GM23338 (cell line): ENCODE data around the gene FAM13A. TPM values are rescaled to one million over a fixed set of nuclear protein-coding genes. Genes with fewer than 3 reads are reported as not detected.

Experiments used
- ATAC-seq: fragments of 200-7000 bp; cut with Tn5 transposase; 3 replicates; pipeline ENCODE4 v1.9.1; 2020
- DNase-seq: peaks from one replicate; pipeline ENCODE4 v3.0.0-alpha.2; 2015; ENCODE audit warnings: low spot score
- H2AFZ ChIP-seq: fragments of 200-600 bp; sonication (generic); 2 replicates; pipeline ENCODE4 v1.8.0; 2016; ENCODE audit warnings: antibody characterized with exemption, mild to moderate bottlenecking, moderate library complexity
- H3F3A ChIP-seq: fragments of 200-600 bp; sonication (generic); replicated peaks from 2 replicates; pipeline ENCODE4 v1.8.0; 2017; ENCODE audit warnings: antibody characterized with exemption, mixed run types, low read depth
- H3K27ac ChIP-seq: fragments of 200-600 bp; sonication (generic); 2 replicates; pipeline ENCODE4 v1.6.1; 2016; ENCODE audit warnings: low read depth
- H3K27me3 ChIP-seq: fragments of 200-600 bp; sonication (generic); 2 replicates; pipeline ENCODE4 v1.8.0; 2016; ENCODE audit warnings: mild to moderate bottlenecking, mixed run types, moderate library complexity; ENCODE audit not compliant: insufficient read depth
- H3K36me3 ChIP-seq: fragments of 200-600 bp; sonication (generic); 2 replicates; pipeline ENCODE4 v1.8.0; 2016; ENCODE audit warnings: mild to moderate bottlenecking; ENCODE audit not compliant: insufficient read depth
- H3K4me1 ChIP-seq: fragments of 200-600 bp; sonication (generic); 2 replicates; pipeline ENCODE4 v1.8.0; 2016; ENCODE audit warnings: mild to moderate bottlenecking, moderate library complexity; ENCODE audit not compliant: insufficient read depth
- H3K4me2 ChIP-seq: fragments of 200-600 bp; sonication (generic); 2 replicates; pipeline ENCODE4 v1.7.1; 2017; ENCODE audit warnings: mixed run types
- H3K4me3 ChIP-seq: fragments of 200-600 bp; sonication (generic); 2 replicates; pipeline ENCODE4 v1.6.1; 2016; ENCODE audit warnings: mixed run types
- H3K79me2 ChIP-seq: fragments of 200-600 bp; sonication (generic); replicated peaks from 2 replicates; pipeline ENCODE4 v1.8.0; 2017; ENCODE audit warnings: mild to moderate bottlenecking; ENCODE audit not compliant: insufficient read depth
- H3K9me2 ChIP-seq: fragments of 200-600 bp; sonication (generic); 2 replicates; pipeline ENCODE4 v1.8.0; 2017; ENCODE audit not compliant: insufficient read depth
- H4K20me1 ChIP-seq: fragments of 200-600 bp; sonication (generic); replicated peaks from 2 replicates; pipeline ENCODE4 v1.8.0; 2017; ENCODE audit warnings: mild to moderate bottlenecking; ENCODE audit not compliant: insufficient read depth
- H3K27ac Mint-ChIP-seq: 2 replicates; pipeline ENCODE4 v1.8.0; 2020; ENCODE audit warnings: inconsistent platforms, mild to moderate bottlenecking, moderate library complexity, mixed read lengths
- H3K27me3 Mint-ChIP-seq: 3 replicates; pipeline ENCODE4 v1.8.0; 2022; ENCODE audit warnings: low read depth, mild to moderate bottlenecking, moderate library complexity, mixed read lengths, inconsistent platforms; ENCODE audit not compliant: insufficient read depth, poor library complexity
- H3K36me3 Mint-ChIP-seq: 3 replicates; pipeline ENCODE4 v1.8.0; 2021; ENCODE audit warnings: low read depth, mild to moderate bottlenecking, inconsistent platforms, moderate library complexity, mixed read lengths
- H3K4me1 Mint-ChIP-seq: 3 replicates; pipeline ENCODE4 v1.8.0; 2020; ENCODE audit warnings: mild to moderate bottlenecking, inconsistent platforms, mixed read lengths
- H3K4me3 Mint-ChIP-seq: 3 replicates; pipeline ENCODE4 v1.8.0; 2021; ENCODE audit warnings: moderate library complexity, mild to moderate bottlenecking, inconsistent platforms, mixed read lengths
- H3K9me3 Mint-ChIP-seq: 3 replicates; pipeline ENCODE4 v1.8.0; 2020; ENCODE audit warnings: moderate library complexity, mild to moderate bottlenecking, inconsistent platforms, mixed read lengths
- CTCF ChIP-seq, 2 experiments: fragments of 200-600 bp in 1 of 2; sonication (generic) in 1 of 2; conservative IDR thresholded peaks; 2 replicates each; pipeline versions ENCODE4 v1.5.1 to v1.6.1; 2016 to 2017; ENCODE audit warnings: antibody characterized with exemption in 2 of 2, low read depth in 2 of 2, mild to moderate bottlenecking in 2 of 2, moderate library complexity in 1 of 2
- ETS1 ChIP-seq: IDR thresholded peaks from 2 replicates; pipeline ENCODE4 v1.6.1; 2016; ENCODE audit warnings: antibody characterized with exemption
- EZH2 ChIP-seq: fragments of 200-600 bp; sonication (generic); IDR thresholded peaks from one replicate; pipeline ENCODE4 v1.8.0; 2017; ENCODE audit warnings: antibody characterized with exemption, mild to moderate bottlenecking, low read depth; ENCODE audit not compliant: unreplicated experiment
- JUNB ChIP-seq: IDR thresholded peaks from one replicate; pipeline ENCODE4 v1.6.1; 2016; ENCODE audit warnings: antibody characterized with exemption; ENCODE audit not compliant: unreplicated experiment
- NANOG ChIP-seq: IDR thresholded peaks from 2 replicates; pipeline ENCODE4 v1.6.1; 2016; ENCODE audit warnings: antibody characterized with exemption, borderline replicate concordance
- POLR2AphosphoS5 ChIP-seq: IDR thresholded peaks from 2 replicates; pipeline ENCODE4 v1.6.1; 2016; ENCODE audit warnings: antibody characterized with exemption, low read depth
- REST ChIP-seq: IDR thresholded peaks from one replicate; pipeline ENCODE4 v1.6.1; 2018; ENCODE audit warnings: antibody characterized with exemption; ENCODE audit not compliant: unreplicated experiment
- STAT1 ChIP-seq: IDR thresholded peaks from one replicate; pipeline ENCODE4 v1.6.1; 2016; ENCODE audit warnings: antibody characterized with exemption; ENCODE audit not compliant: unreplicated experiment
- ZNF331 ChIP-seq: fragments of 250-450 bp; sonication (Bioruptor Pico); IDR thresholded peaks from 2 replicates; pipeline ENCODE4 v1.5.0; 2020; ENCODE audit warnings: low read depth, mild to moderate bottlenecking, moderate library complexity
- ZNF462 ChIP-seq: fragments of 250-450 bp; sonication (Bioruptor Pico); IDR thresholded peaks from 2 replicates; pipeline ENCODE4 v1.5.0; 2020; ENCODE audit warnings: mild to moderate bottlenecking, moderate library complexity
- polyA plus RNA-seq: library from polyadenylated mRNA; unstranded; fragments of >200 nt; fragmentation: Nextera tagmentation; extraction: Ambion mirVana; gene quantifications from 2 replicates; pipeline ENCODE4 v1.2.1, GENCODE V29; 2016
- total RNA-seq: library from RNA; depleted of rRNA; stranded (reverse); fragments of >200 nt; shearing (Covaris generic); gene quantifications from 2 replicates; pipeline ENCODE4 v1.2.3, GENCODE V29; 2014

FAM13A gene
- total and polyA plus RNA-seq, 2 experiments from 2014 or later, result 13.9 to 28.4 TPM

- TF ChIP-seq ETS1, result no peak
- TF ChIP-seq POLR2AphosphoS5, result no peak
- TF ChIP-seq ZNF331 (CRISPR knock-in tag), result no peak
- TF ChIP-seq NANOG, result no peak
- TF ChIP-seq STAT1, result no peak
Observed at GRCh38 chr4:88775026-88775425, 282.0 kb downstream of the FAM13A start (continued).

- H2AFZ ChIP-seq, result no peak overlapping the region
- H3K4me1 Mint-ChIP-seq, result no peaks in the 10 kb centered on the region
- H3K27ac Mint-ChIP-seq, result no peak overlapping the region
- no peaks in the 10 kb centered on the region for H3K36me3 ChIP-seq
- no peak overlapping the region for H3K4me3 Mint-ChIP-seq
- no peak overlapping the region for H3K4me2 ChIP-seq
- no peaks in the 10 kb centered on the region for H3K79me2 ChIP-seq
- H3K9me3 Mint-ChIP-seq, result no peaks in the 10 kb centered on the region
- no peaks in the 10 kb centered on the region for H3K27me3 ChIP-seq
- H3F3A ChIP-seq, result no peaks in the 10 kb centered on the region
- DNase-seq (no peak), ATAC-seq (no peak)
- H3K27ac ChIP-seq, result no peak overlapping the region
- H3K27me3 Mint-ChIP-seq, result no peaks in the 10 kb centered on the region
- H4K20me1 ChIP-seq, result no peaks in the 10 kb centered on the region
- H3K4me1 ChIP-seq, result no peaks in the 10 kb centered on the region
- peaks cover 6% of the 10 kb centered on the region; the same call in 1 of the 3 replicates for H3K36me3 Mint-ChIP-seq
- H3K9me2 ChIP-seq, result peaks cover 11% of the 10 kb centered on the region; the same call in 1 of the 2 replicates
- H3K4me3 ChIP-seq, result no peak overlapping the region
- no peak for TF ChIP-seq JUNB
- TF ChIP-seq ZNF462, result no peak
- TF ChIP-seq STAT1, result no peak
- no peak for TF ChIP-seq REST
- TF ChIP-seq ZNF331 (CRISPR knock-in tag), result no peak
- no peak for TF ChIP-seq EZH2
- TF ChIP-seq NANOG, result no peak
- TF ChIP-seq CTCF (conservative IDR thresholded peaks at IDR 0.05; ENCODE audit: low read depth in 2 of 2), result no peak
- TF ChIP-seq POLR2AphosphoS5, result no peak
- TF ChIP-seq ETS1, result no peak
Observed at GRCh38 chr4:88771883-88772450, 285.0 kb downstream of the FAM13A start.
